RWPE1 (cell line): ENCODE data around the gene ACTR3C.

Source experiments
- CTCF ChIA-PET: fragments of 350-600 bp; sonication (Branson Sonifier 250); formaldehyde crosslinking; extraction: SDS; loops from one replicate; lab custom pipeline; 2021; lab: Yijun Ruan, JAX
- POLR2A ChIA-PET: fragments of 400-600 bp; formaldehyde crosslinking; extraction: SDS; loops from one replicate; lab custom pipeline; 2020; ENCODE audit warnings: antibody characterized with exemption; ENCODE audit not compliant: low non-redundant PET; lab: Yijun Ruan, JAX
- DNase-seq: peaks from one replicate; pipeline ENCODE4 v3.0.0; 2012; ENCODE audit warnings: low spot score
- H3K27ac ChIP-seq: fragments of 450-650 bp; 2 replicates; pipeline ENCODE4 v1.5.1; 2017
- TF ChIP-seq, protein P1 (sequence below): fragments of 450-650 bp; conservative IDR thresholded peaks from 2 replicates; pipeline ENCODE4 v1.5.1; 2017; ENCODE audit warnings: low read depth, mild to moderate bottlenecking

The ACTR3C gene

DNA sequence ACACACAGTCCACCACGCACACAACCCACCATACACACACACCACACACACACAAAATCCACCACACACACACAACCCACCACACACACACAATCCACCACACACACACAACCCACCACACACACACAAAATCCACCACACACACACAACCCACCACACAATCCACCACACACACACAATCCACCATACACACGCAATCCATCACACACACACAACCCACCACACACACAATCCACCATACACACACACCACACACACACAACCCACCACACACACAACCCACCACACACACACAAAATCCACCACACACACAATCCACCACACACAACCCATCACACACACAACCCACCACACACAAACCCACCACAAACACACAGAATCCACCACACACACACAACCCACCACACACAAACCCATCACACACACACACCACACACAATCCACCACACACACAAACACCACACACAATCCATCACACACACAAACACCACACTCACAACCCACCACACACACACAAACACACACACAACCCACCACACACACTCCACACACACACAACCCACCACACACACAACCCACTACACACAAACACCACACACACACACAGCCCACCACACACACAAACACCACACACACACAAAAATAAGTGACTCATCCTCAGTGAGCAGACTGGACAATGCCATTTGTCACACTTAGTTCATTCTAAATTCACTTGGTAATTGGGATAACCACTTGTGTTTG is 36.4 kb upstream of the ACTR3C start:
- no peak overlapping the region for H3K27ac ChIP-seq
- ChIA-PET POLR2A (no interaction called here), CTCF (no interaction called here)
- TF ChIP-seq, protein P1, sequence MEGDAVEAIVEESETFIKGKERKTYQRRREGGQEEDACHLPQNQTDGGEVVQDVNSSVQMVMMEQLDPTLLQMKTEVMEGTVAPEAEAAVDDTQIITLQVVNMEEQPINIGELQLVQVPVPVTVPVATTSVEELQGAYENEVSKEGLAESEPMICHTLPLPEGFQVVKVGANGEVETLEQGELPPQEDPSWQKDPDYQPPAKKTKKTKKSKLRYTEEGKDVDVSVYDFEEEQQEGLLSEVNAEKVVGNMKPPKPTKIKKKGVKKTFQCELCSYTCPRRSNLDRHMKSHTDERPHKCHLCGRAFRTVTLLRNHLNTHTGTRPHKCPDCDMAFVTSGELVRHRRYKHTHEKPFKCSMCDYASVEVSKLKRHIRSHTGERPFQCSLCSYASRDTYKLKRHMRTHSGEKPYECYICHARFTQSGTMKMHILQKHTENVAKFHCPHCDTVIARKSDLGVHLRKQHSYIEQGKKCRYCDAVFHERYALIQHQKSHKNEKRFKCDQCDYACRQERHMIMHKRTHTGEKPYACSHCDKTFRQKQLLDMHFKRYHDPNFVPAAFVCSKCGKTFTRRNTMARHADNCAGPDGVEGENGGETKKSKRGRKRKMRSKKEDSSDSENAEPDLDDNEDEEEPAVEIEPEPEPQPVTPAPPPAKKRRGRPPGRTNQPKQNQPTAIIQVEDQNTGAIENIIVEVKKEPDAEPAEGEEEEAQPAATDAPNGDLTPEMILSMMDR, result no peak
- no peak for DNase-seq

DNA sequence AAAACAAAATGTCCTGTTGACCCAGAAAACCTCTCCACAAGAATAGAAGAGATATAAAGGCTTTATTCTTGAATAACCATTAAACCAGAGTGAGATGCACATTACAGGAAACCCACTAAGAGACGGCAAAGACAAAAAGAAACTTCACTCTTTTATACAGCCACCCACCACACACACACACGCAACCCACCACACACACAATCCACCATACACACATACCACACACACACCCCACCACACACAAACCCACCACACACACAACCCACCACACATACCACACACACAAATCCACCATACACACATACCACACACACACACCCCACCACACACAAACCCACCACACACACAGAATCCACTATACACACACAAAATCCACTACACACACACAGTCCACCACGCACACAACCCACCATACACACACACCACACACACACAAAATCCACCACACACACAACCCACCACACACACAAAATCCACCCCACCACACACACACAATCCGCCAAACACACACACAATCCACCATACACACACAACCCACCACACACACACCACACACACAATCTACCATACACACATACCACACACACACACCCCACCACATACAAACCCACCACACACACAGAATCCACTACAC is 35.8 kb upstream of the ACTR3C start:
- TF ChIP-seq, protein P1, result no peak
- DNase-seq, result no peak
- ChIA-PET POLR2A (no interaction called here), CTCF (no interaction called here)
- H3K27ac ChIP-seq, result no peak overlapping the region

DNA sequence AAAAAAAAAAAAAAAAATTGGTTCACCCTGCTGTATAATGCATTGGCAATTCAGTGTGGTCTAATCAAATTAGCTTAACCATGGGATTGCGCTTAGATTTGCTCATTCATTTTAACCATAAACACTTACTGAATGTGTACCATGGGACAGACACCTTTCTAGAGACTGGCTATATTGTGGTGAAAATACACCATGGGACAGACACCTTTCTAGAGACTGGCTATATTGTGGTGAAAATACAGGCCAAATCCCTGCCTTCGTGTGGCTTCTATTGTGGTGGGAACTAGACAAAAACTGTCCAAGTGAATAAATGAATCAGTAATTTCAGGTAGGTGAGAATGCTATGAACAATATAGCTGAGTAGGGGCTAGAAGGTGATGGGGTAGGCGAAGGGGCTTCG is 35.1 kb upstream of the ACTR3C start:
- ChIA-PET POLR2A (no interaction called here), CTCF (no interaction called here)
- TF ChIP-seq, protein P1, result no peak
- no peak overlapping the region for H3K27ac ChIP-seq
- DNase-seq, result no peak

- no peak overlapping the region for H3K27ac ChIP-seq
- DNase-seq, result no peak
- ChIA-PET CTCF (no interaction called here), POLR2A (no interaction called here)
- TF ChIP-seq, protein P1, result no peak
Measured at GRCh38 chr7:150357771-150358427, 34.6 kb upstream of the ACTR3C start.

DNA sequence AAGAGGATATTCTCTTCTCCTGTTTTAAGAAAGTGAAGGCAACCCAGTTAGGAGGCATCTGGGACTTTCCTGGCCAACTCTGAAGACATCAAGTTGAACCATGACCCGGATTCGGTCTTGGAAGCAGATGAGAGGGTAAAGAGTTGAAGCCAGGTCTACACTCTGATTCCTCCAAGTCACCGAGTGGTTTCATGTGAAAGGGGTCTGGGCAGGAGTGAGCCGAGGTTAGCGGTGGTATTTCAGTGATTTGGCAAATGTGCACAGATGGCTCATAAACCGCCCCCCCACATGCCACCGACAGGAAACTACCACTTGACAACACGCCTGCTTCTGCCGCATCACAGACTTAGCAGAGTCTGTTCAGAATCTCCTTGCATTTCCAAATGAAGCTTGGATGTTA is 33.9 kb upstream of the ACTR3C start:
- DNase-seq, result no peak
- TF ChIP-seq, protein P1, result no peak
- H3K27ac ChIP-seq, result no peak overlapping the region
- POLR2A ChIA-PET, result no interaction called here
- CTCF ChIA-PET, result no interaction called here

DNA sequence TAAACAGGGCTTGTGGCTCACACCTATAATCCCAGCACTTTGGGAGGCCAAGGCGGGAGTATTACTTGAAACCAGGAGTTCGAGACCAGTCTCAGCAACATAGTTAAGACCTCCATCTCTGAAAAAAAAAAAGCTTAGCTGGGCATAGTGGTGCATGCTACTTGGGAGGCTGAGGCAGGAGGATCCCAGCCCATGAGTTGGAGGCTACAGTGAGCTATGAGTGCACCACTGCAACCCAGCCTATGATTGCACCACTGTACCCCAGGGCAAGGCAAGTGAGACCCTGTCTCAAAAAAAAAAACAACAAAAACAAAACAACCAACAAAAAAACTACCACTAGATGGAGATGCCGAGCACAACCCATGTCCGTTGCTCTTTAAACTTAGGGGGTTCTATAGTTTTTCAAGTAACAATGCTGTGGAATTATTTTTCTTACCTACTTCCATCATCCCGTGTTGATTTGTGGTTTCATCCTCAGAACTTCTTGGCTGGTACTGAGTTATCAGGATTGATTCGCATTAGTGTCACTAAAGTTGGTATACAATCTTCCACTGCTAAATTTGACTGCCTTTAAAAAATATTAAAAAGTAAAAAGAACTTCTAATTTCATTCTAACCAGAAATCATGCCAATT is 33.0 kb upstream of the ACTR3C start:
- ChIA-PET CTCF (interaction anchor here (0.5 to 0.7 kb wide), 2 partner anchors 11 to 18 kb away, joined by 3 to 4 read pairs; no protein-coding TSS in a partner anchor), POLR2A (no interaction called here)
- H3K27ac ChIP-seq, result no peak overlapping the region
- TF ChIP-seq, protein P1, result peak; percentile 86
- no peak for DNase-seq
